HT-29 (cell line): ENCODE results near the gene GCN1. TPM values are rescaled to one million over a fixed set of nuclear protein-coding genes. Genes with fewer than 3 reads are reported as not detected.
"Not testable (repeated sequence)": the region's sequence is repeated elsewhere in the genome, so short reads cannot be mapped to it uniquely, and the experiment has no call there.

Experiments
- DNase-seq: peaks from one replicate; pipeline ENCODE4 v3.0.0-alpha.2; 2015; ENCODE audit warnings: low spot score
- total RNA-seq: library from RNA; depleted of rRNA; stranded (reverse); fragments of >200 nt; shearing (Covaris generic); gene quantifications from 2 replicates; pipeline ENCODE4 v1.2.3, GENCODE V29; 2014

GCN1 gene
- total RNA-seq, 1 experiment from 2014 or later = 217 TPM

DNA sequence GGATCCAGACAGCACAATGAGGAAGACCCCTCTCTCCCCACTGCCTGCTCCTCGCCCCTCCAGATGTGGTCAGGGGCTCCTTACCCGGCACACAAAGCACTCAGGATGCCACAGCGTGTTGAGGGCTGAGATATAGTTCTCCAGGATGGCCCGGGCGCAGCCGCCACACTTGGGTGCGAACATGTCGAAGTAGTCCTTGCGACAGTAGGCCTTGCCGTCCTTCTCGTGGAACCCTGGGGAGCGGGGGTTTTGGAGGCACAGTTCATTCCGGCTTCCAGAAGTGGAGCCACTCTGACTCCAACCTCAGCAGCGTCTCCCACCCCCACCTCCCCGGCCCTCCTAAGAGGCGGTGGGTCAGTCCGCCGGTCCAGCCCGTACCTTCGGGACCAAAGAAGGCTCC lies 19.2 kb upstream of the GCN1 start:
- DNase-seq = no peak

- DNase-seq = not testable (repeated sequence)
Measured at GRCh38 chr12:120213182-120213581, 18.7 kb upstream of the GCN1 start.

DNA sequence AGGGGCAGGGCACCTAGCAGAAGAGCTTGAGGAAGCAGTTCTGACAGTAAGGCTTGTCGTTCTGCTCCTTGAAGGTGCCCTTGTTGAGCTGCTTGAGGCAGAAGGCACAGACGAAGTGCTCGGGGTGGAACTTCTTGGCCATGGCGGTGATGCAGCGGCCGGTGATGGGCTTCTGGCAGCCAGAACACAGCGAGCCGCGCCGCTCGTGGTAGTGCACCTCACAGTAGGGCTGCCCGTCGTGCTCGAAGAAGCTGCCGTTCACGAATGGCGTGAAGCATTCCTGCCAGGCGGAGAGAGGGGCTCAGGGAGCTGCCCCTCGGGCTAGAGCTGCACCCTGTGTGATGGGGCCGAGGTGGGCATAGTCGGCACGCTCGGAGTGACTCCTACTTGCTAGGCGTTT lies 17.8 kb upstream of the GCN1 start:
- no peak for DNase-seq

- no peak for DNase-seq
Measured at GRCh38 chr12:120211904-120212283, 17.4 kb upstream of the GCN1 start.

- DNase-seq = no peak
Measured at GRCh38 chr12:120211243-120211903, 16.9 kb upstream of the GCN1 start.

- DNase-seq = no peak
Measured at GRCh38 chr12:120209851-120210250, 15.3 kb upstream of the GCN1 start.

DNA sequence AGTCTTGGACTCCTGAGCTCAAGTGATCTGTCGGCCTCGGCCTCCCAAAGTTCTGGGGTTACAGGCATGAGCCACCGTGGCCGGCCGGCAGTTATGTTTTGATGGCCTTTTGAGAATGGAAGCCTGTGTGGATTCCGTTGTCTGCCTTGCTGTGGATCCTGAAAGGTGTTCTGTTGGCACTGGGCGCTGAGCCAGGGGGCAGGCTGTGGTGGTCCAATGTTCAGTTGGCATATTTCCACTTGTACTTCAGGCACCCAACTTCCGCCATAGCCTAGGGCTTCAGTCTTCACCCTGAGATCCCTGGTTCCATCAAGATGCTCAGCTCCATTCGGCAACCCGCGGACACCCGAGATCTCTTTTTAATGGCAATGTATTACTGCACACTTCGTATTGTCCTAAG lies 12.7 kb upstream of the GCN1 start:
- DNase-seq = no peak

DNA sequence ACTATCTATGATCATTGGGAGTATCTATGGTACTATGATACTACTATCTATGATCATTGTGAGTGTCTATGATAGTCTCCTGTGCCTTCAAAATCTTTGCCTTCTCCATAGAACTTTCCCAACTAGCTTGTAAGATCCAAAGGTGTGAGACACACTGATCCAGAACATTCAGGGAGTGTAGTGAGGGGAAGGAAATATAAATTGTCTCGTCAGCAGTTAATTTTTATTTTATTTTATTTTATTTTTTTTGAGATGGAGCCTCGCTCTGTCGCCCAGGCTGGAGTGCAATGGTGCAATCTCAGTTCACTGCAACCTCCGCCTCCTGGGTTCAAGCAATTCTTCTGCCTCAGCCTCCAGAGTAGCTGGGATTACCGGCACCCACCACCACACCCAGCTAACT lies 12.3 kb upstream of the GCN1 start:
- not testable (repeated sequence) for DNase-seq

DNA sequence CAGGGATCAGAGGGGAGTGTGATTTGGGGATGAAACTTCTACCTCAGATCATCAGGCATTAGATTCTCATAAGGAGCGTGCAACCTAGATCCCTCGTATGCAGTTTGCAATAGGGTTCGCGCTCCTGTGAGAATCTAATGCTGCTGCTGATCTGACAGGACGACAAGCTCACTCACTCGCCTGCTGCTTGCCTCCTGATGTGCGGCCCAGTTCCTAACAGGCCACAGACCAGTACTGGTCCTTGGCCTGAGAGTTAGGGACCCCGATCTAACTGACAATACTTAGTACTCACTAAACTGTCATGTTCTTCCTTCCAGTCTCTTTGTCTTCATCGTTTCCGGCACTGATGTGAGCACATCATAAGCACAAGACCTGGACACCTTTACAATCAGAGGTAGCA lies 11.7 kb upstream of the GCN1 start:
- no peak for DNase-seq

DNA sequence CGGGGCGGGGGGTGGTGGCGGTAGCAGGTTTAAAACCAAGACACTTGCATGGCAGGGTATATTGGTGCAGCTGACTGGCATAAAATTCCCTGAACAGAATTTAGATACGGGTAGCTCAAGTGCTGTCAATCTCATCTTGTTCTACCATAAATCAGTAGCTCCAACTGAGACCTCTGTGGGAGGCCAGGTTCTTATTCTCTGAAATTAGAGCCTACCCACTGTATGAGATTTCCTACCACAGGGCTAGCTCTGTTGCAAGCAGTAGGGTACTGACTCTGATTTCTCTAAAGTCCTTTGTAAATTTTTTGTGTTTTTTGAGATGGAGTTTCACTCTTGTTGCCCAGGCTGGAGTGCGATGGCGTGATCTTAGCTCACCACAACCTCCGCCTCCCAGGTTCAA lies 9.7 kb upstream of the GCN1 start:
- no peak for DNase-seq

GRCh38 chr12:120200364-120200800 lies 5.9 kb upstream of the GCN1 start:
- no peak for DNase-seq

DNA sequence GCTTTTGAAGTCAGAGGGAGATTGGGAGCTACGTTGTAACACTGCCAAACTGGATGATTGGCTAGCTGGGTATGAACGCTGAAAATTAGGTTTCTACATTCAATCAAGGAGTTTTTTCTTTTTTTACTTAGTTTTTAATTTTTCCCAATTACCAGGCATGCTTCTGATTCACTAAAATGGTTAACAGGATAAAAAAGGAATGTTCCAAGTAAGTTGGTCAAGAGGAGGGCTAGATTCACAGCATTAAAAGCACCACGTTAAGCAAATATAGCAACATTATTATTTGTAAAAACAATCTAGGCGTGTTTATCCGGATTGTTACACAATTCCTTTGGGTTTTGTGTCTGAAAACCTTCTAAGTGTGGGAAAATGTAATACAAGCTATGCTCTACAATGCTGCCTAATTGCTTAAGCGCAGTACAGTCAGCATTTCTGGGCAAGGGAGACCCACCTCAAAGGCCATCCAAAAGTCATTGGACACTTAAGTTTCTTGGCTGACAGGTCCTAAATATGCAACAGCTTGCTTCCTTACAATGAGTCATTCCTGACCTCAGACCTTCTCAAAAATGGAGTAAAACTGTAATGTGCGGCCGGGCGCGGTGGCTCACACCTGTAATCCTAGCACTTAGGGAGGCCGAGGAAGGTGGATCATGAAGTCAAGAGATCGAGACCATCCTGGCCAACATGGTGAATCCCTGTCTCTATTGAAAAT lies 5.2 kb upstream of the GCN1 start:
- peak; percentile 19 for DNase-seq

DNA sequence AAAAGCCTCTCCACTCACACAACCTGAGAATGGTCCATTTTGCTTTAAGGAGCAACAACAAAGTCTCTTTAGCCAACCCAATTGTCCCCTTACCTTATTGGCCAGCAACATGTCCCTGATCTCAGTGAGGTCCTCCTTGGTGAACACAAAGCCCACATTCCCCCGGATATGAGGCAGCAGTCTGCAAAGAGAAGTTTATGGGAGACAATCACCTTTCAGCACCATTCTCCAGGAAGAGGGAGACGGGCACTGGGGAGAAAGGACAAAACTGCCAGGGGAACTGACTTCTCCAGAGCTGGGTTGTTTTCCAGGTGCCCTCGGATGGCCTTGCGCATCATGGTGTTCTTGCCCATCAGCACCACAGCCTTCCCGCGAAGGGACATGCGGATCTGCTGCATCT lies 4.5 kb upstream of the GCN1 start:
- DNase-seq = no peak

GRCh38 chr12:120197542-120197887 lies 3.0 kb upstream of the GCN1 start:
- DNase-seq = no peak

DNA sequence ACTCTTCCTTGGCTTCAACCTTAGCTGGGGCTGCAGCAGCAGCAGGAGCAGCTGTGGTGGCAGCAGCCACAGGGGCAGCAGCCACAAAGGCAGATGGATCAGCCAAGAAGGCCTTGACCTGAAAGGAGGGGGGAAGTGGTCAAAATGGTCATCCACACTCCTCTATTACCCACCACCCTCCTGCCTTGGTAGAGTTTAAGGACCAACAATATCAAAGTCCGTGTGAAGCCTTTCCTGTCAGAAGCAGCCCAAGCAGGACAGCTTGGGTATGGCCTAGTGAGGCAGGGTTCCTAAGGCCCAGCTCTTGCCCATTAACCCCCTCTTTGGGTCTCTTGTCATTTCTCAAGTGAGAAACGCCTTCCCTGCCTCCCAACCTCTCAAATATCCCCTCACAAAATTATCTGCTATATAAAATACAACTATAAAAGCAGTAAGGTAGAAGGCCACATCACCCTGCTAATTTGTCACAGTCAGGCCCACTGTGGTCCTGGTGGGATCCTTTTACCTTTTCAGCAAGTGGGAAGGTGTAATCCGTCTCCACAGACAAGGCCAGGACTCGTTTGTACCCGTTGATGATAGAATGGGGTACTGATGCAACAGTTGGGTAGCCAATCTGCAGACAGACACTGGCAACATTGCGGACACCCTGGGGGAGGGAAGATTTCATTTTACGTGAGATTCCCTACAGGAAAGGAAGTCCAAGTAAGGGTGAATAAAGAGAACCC lies 2.5 kb upstream of the GCN1 start:
- DNase-seq = peak; percentile 15

- DNase-seq = no peak
Measured at GRCh38 chr12:120196363-120196762, 1.8 kb upstream of the GCN1 start.

DNA sequence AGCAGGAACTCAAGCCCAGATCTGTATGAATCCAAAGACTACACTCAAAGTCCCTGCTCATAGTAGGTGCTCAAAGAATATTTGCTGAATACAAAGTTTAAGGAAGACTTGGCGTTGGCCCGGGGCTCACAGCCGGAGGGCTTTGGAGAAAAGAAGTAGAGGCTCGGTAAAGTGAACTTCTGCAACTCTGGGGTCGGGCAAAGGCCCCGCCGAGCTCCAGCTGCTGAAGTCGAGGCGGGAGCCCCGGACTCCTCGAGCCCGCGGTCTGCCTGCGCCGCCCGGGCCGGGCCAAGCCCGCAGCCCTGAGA lies 335 bp downstream of the GCN1 start:
- no peak for DNase-seq

DNA sequence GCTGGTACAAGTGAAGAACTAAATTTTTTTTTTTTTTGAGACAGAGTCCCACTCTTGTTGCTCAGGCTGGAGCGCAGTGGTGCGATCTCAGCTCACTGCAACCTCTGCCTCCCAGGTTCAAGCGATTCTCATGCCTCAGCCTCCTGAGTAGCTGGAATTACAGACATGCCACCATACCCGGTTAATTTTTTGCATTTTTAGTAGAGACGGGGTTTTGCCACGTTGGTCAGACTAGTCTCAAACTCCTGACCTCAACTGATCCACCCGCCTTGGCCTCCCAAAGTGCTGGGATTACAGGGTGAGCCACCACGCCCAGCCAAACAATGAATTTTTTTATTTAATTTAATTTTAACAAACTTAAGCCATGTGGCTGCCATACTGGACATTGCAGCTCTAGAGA lies 1.2 kb downstream of the GCN1 start:
- DNase-seq = not testable (repeated sequence)

GRCh38 chr12:120190985-120191480 lies 3.5 kb downstream of the GCN1 start:
- no peak for DNase-seq

DNA sequence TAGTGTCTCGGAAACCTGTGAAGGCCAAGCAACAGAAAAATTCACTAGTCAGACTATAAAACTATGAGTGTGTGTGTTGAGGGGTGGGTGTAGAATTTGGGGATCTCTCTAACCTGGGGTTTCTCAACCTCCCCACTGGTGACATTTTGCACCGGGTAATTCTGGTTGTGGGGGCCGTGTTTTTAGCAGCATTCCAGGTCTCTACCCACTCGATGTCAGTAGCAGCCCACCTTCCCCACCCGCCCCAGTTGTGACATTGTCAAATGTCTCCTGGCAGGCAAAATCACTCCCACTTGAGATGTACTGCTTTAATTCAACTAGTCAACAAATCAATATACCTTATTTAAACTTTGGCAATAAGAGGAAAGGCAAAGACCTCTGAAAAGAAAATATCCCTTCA lies 4.1 kb downstream of the GCN1 start:
- no peak for DNase-seq

- no peak for DNase-seq
Measured at GRCh38 chr12:120186654-120187053, 7.9 kb downstream of the GCN1 start.

DNA sequence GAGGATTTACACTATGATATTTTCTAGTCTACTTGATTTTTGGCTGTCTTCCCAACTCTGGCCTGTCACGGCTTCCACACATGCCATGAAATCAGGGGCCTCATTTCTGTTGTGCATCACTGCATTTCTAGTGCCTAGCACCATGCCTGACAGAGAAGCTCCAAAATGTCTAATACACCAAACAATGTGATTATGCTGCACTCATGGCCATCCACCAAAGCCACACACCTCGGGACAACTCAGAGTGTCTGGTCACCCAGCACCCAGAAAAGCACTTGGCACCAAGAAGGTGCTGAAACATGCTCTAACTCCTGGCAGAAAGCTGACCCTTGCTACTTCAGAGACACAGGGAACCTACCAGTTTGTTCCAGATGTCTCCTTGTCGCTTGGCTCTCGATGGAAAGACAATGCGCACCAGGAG lies 11.3 kb downstream of the GCN1 start:
- no peak for DNase-seq
